HCT116 (cell line): Measurements from ENCODE around the gene COL1A1. TPM values are rescaled to one million over a fixed set of nuclear protein-coding genes. Genes with fewer than 3 reads are reported as not detected.

ENCODE experiments used
- ATAC-seq: fragments of 200-7000 bp; cut with Tn5 transposase; 2 replicates; pipeline ENCODE4 v1.9.1; 2020; ENCODE audit warnings: mild to moderate bottlenecking, moderate library complexity
- BruUV-seq: library from RNA; stranded (reverse); fragments of 400-500 nt; replicated peaks from 2 replicates; lab custom pipeline; 2021; lab: Mats Ljungman, UMichigan
- CTCF ChIA-PET: fragments of 300-600 bp; sonication (Branson Sonifier 250); formaldehyde crosslinking; loops from one replicate; lab custom pipeline; 2021; ENCODE audit warnings: antibody characterized with exemption; lab: Charles Lee
- POLR2A ChIA-PET: fragments of 300-600, 350-600 bp; sonication (Branson Sonifier 250); formaldehyde crosslinking; loops from one replicate; lab custom pipeline; 2021; ENCODE audit warnings: antibody characterized with exemption; lab: Charles Lee
- RAD21 ChIA-PET, 2 experiments: fragments of 300-600 bp; sonication (Branson Sonifier 250); formaldehyde crosslinking; loops; one replicate each; lab custom pipeline; 2023; ENCODE audit warnings: low total read pairs in 2 of 2; ENCODE audit not compliant: uncharacterized antibody in 2 of 2, unreplicated experiment in 2 of 2, low non-redundant PET in 1 of 2; lab: Charles Lee
- DNase-seq: peaks from one replicate; pipeline ENCODE4 v3.0.0-alpha.2; 2010; ENCODE audit warnings: low read depth, low spot score
- H2AFZ ChIP-seq: fragments of 200-600 bp; shearing (Covaris generic), sonication (generic); 2 replicates; pipeline ENCODE4 v1.6.1; 2017; ENCODE audit warnings: low read depth, mixed run types, mixed read lengths, antibody characterized with exemption, low read length; ENCODE audit not compliant: poor library complexity, severe bottlenecking
- H3K27ac ChIP-seq: 2 replicates; pipeline ENCODE4 v1.5.1; 2012; ENCODE audit warnings: low read depth, low read length
- H3K27me3 ChIP-seq: fragments of 200-600 bp; sonication (generic); 2 replicates; pipeline ENCODE4 v1.6.1; 2016; ENCODE audit warnings: mixed run types, low read length, mixed read lengths; ENCODE audit not compliant: insufficient read depth
- H3K36me3 ChIP-seq, 2 experiments: fragments of 200-500 bp in 1 of 2; fragments of 200-600 bp in 1 of 2; sonication (Bioruptor generic) in 1 of 2; sonication (generic) in 1 of 2; 2 replicates each; pipeline versions ENCODE4 v1.5.1 to v1.6.1; 2014 to 2016; ENCODE audit warnings: low read length in 2 of 2, inconsistent platforms in 1 of 2, mixed read lengths in 1 of 2, mixed run types in 1 of 2; ENCODE audit not compliant: insufficient read depth in 2 of 2, control insufficient read depth in 1 of 2
- H3K4me1 ChIP-seq, 2 experiments: fragments of 200-600 bp in 1 of 2; sonication (generic) in 1 of 2; 2 replicates each; pipeline versions ENCODE4 v1.5.1 to v1.6.1; 2012 to 2017; ENCODE audit warnings: low read length in 2 of 2, inconsistent platforms in 1 of 2, mild to moderate bottlenecking in 1 of 2, mixed read lengths in 1 of 2, mixed run types in 1 of 2, moderate library complexity in 1 of 2; ENCODE audit not compliant: insufficient read depth in 2 of 2, control insufficient read depth in 1 of 2
- H3K4me2 ChIP-seq: fragments of 200-600 bp; sonication (generic); 2 replicates; pipeline ENCODE4 v1.6.1; 2017; ENCODE audit warnings: mixed run types, low read length, mixed read lengths
- H3K4me3 ChIP-seq, 2 experiments: fragments of 200-600 bp in 1 of 2; sonication (generic) in 1 of 2; replicated peaks in 1 of 2; 2 replicates each; pipeline ENCODE4 v1.5.1; 2011 to 2016; ENCODE audit warnings: low read length in 2 of 2, control low read depth in 1 of 2, low read depth in 1 of 2, mild to moderate bottlenecking in 1 of 2, mixed read lengths in 1 of 2, mixed run types in 1 of 2
- H3K79me2 ChIP-seq: fragments of 200-600 bp; sonication (generic); 2 replicates; pipeline ENCODE4 v1.6.1; 2017; ENCODE audit warnings: mild to moderate bottlenecking, mixed run types, low read length, moderate library complexity, mixed read lengths; ENCODE audit not compliant: insufficient read depth
- H3K9ac ChIP-seq: fragments of 200-600 bp; sonication (generic); 2 replicates; pipeline ENCODE4 v1.6.1; 2016; ENCODE audit warnings: low read length, mixed read lengths
- H3K9me2 ChIP-seq: fragments of 200-600 bp; sonication (generic), shearing (Covaris generic); 2 replicates; pipeline ENCODE4 v1.6.1; 2017; ENCODE audit warnings: mixed run types, mild to moderate bottlenecking, moderate library complexity; ENCODE audit not compliant: insufficient read depth
- H3K9me3 ChIP-seq, 2 experiments: fragments of 200-500 bp in 1 of 2; fragments of 200-600 bp in 1 of 2; sonication (Bioruptor generic) in 1 of 2; sonication (generic) in 1 of 2; 2 replicates each; pipeline ENCODE4 v1.6.1; 2014 to 2017; ENCODE audit warnings: low read length in 2 of 2, mixed read lengths in 2 of 2, inconsistent platforms in 1 of 2, low read depth in 1 of 2, mild to moderate bottlenecking in 1 of 2, mixed run types in 1 of 2, moderate library complexity in 1 of 2; ENCODE audit not compliant: control insufficient read depth in 1 of 2, insufficient read depth in 1 of 2
- H4K20me1 ChIP-seq: fragments of 200-600 bp; sonication (generic), shearing (Covaris generic); 2 replicates; pipeline ENCODE4 v1.6.1; 2017; ENCODE audit warnings: mixed run types, mild to moderate bottlenecking, moderate library complexity; ENCODE audit not compliant: insufficient read depth
- CEBPB ChIP-seq: IDR thresholded peaks from 2 replicates; pipeline ENCODE4 v1.6.1; 2012; ENCODE audit warnings: low read depth
- CTCF ChIP-seq, 3 experiments: fragments of 200-600 bp in 1 of 3; sonication (generic) in 1 of 3; IDR thresholded peaks in 2 of 3; conservative IDR thresholded peaks in 1 of 3; 2 replicates each; pipeline ENCODE4 v1.5.1; 2012 to 2017; ENCODE audit warnings: low read depth in 2 of 3, low read length in 2 of 3, antibody characterized with exemption in 1 of 3, borderline replicate concordance in 1 of 3, control low read depth in 1 of 3, mild to moderate bottlenecking in 1 of 3, mixed read lengths in 1 of 3, mixed run types in 1 of 3, moderate library complexity in 1 of 3; ENCODE audit not compliant: insufficient read depth in 1 of 3
- ELF1 ChIP-seq: IDR thresholded peaks from 2 replicates; pipeline ENCODE4 v1.6.1; 2012; ENCODE audit warnings: low read depth, borderline replicate concordance
- EZH2 ChIP-seq: fragments of 200-600 bp; sonication (generic); IDR thresholded peaks from 2 replicates; pipeline ENCODE4 v1.6.1; 2017; ENCODE audit warnings: antibody characterized with exemption, mixed run types
- MAX ChIP-seq: IDR thresholded peaks from 2 replicates; pipeline ENCODE4 v1.6.1; 2012
- POLR2A ChIP-seq: IDR thresholded peaks from 2 replicates; pipeline ENCODE4 v1.7.0; 2011; ENCODE audit warnings: borderline replicate concordance; ENCODE audit not compliant: insufficient read depth, insufficient read length; ENCODE audit errors: extremely low read depth
- POLR2AphosphoS5 ChIP-seq: IDR thresholded peaks from 2 replicates; pipeline ENCODE4 v1.6.1; 2011; ENCODE audit warnings: mild to moderate bottlenecking, low read depth, low read length, moderate library complexity
- SIN3A ChIP-seq: IDR thresholded peaks from 2 replicates; pipeline ENCODE4 v1.6.1; 2012; ENCODE audit warnings: low read depth
- SP1 ChIP-seq: IDR thresholded peaks from 2 replicates; pipeline ENCODE4 v1.6.1; 2012; ENCODE audit warnings: low read depth
- TCF7L2 ChIP-seq: IDR thresholded peaks from 2 replicates; pipeline ENCODE4 v1.7.0; 2011; ENCODE audit warnings: borderline replicate concordance, inconsistent platforms; ENCODE audit not compliant: insufficient read depth, insufficient read length; ENCODE audit errors: extremely low read depth
- YY1 ChIP-seq: IDR thresholded peaks from 2 replicates; pipeline ENCODE4 v1.6.1; 2011; ENCODE audit warnings: low read length, low read depth, moderate library complexity, mild to moderate bottlenecking; ENCODE audit not compliant: insufficient replicate concordance; ENCODE audit errors: extremely low read depth
- ZBTB33 ChIP-seq: IDR thresholded peaks from 2 replicates; pipeline ENCODE4 v1.6.1; 2011; ENCODE audit warnings: mild to moderate bottlenecking, low read length, moderate library complexity; ENCODE audit not compliant: insufficient replicate concordance; ENCODE audit errors: extremely low read depth
- ZFX ChIP-seq: fragments of 450-650 bp; IDR thresholded peaks from 2 replicates; pipeline ENCODE4 v1.6.1; 2017
- intact Hi-C: fragments of 100-400 bp; cut with micrococcal nuclease; formaldehyde crosslinking; loops from 2 replicates; pipeline ENCODE4 v1.10.0; 2022
- total RNA-seq: library from RNA; stranded (reverse); gene quantifications from one replicate; pipeline ENCODE4 v1.2.1, GENCODE V29; 2021; ENCODE audit not compliant: unreplicated experiment

Gene COL1A1
- total RNA-seq, 1 experiment from 2014 or later, result 33.6 TPM

GRCh38 chr17:50151937-50152547 lies 49.4 kb downstream of the COL1A1 start (continued):
- TF ChIP-seq ZBTB33 (no peak), TCF7L2 (peak; percentile 75), ZFX (peak; percentile 76)

GRCh38 chr17:50151041-50151936 lies 50.1 kb downstream of the COL1A1 start:
- ChIA-PET RAD21 (interaction anchor here (0.7 to 1.7 kb wide), 5 partner anchors 10 to 49 kb away, joined by 4 to 8 read pairs (median 5); no protein-coding TSS in a partner anchor), CTCF (interaction anchor here (0.6 to 2.6 kb wide), 22 partner anchors 10 to 246 kb away, joined by 3 to 31 read pairs (median 5); partner anchors contain the start of genes LRRC59 and TMEM92), POLR2A (interaction anchor here (0.6 to 2.5 kb wide), 17 partner anchors 9 to 153 kb away, joined by 3 to 22 read pairs (median 4); partner anchors contain the start of gene SGCA)
- Histone ChIP-seq H3K4me1 (peaks cover 43 to 69% of the 10 kb centered on the region in 2 experiments), H3K9ac (peak overlapping the region; percentile 74), H3K4me2 (peak overlapping the region; percentile 92), H3K9me3 (no peaks in the 10 kb centered on the region), H3K9me2 (no peaks in the 10 kb centered on the region), H3K27ac (peak overlapping the region; percentile 89), H4K20me1 (no peaks in the 10 kb centered on the region), H2AFZ (no peak overlapping the region), H3K4me3 (peak overlapping the region; percentile 76 to 97), H3K36me3 (peaks cover 6 to 16% of the 10 kb centered on the region in 2 experiments; a peak in 3 of 4 replicates), H3K27me3 (no peaks in the 10 kb centered on the region), H3K79me2 (peaks cover 45% of the 10 kb centered on the region)
- ATAC-seq (peak; percentile 67), DNase-seq (peak; percentile 85)
- intact Hi-C loops, result no loop called here
- TSS peak; percentile 86 for BruUV-seq
- TF ChIP-seq ZFX (no peak), EZH2 (no peak), YY1 (peak; percentile 79), POLR2A (peak; percentile 20), MAX (peak; percentile 59; the same call in 1 of the 2 replicates), TCF7L2 (no peak), CTCF (IDR thresholded peaks at IDR 0.05 in 2 of 3, conservative IDR thresholded peaks at IDR 0.05 in 1 of 3; ENCODE audit: borderline replicate concordance in 1 of 3, insufficient read depth in 1 of 3, low read depth in 2 of 3, low read length in 2 of 3) (peak in 2 of 3 experiments; percentile 54 to 78; a peak in 4 of 6 replicates), SP1 (no peak; the same call in 1 of the 2 replicates), SIN3A (peak; percentile 86; the same call in 1 of the 2 replicates), ZBTB33 (peak; percentile 39), ELF1 (no peak; the same call in 1 of the 2 replicates), POLR2AphosphoS5 (peak; percentile 85), CEBPB (no peak)
